ENCODE results near the gene SETD3.

- TF ChIP-seq CTCF (conservative IDR thresholded peaks at IDR 0.05 in 1 of 2, IDR thresholded peaks at IDR 0.05 in 1 of 2; ENCODE audit: low read depth in 1 of 2, low read length in 2 of 2) (no peak), EZH2 (IDR thresholded peaks at IDR 0.05; ENCODE audit: low read length, missing control alignments) (no peak)
Measured at GRCh38 chr14:99512110-99512449, 31.4 kb upstream of the SETD3 start.
